Stromal cell of bone marrow (primary cell): Measurements from ENCODE around the gene GSTK1.

Experiments used
- DNase-seq: peaks from one replicate; pipeline ENCODE4 v3.0.0-alpha.2; 2012; ENCODE audit warnings: low read depth

Gene GSTK1

DNA sequence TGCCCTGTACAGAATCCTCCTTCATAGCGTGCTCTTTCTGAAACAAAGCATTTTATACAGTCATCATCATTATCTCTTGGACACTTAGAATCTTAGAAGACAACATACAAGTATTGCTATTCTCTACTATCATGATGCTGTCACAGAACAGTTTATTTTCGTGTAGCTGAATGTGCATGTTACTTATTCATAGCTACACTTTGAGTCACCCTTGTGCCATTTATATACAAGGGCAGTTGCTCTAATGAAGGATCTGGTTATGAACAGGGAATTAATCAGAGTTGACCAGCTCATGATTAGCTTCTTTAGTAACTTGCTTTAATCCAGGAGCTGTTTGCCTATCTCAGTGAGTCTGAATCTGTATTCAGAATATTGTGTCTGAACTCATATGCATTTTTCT is 36.1 kb downstream of the GSTK1 start:
- no peak for DNase-seq

DNA sequence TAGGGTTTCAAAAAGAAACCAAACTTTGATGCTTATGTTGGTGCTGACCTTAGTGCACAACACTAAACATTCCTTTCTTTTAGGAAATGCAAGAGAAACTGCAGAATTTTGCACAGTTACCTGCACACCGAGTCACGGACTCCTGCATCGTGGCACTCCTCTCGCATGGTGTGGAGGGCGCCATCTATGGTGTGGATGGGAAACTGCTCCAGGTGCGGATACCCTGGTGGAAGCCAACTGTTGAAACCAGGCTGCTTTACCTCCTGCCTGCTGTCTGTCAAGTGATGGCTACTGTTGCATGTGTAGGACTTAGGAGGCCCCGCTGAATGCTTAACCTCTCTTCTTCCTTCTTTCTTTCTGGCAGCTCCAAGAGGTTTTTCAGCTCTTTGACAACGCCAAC is 36.6 kb downstream of the GSTK1 start:
- no peak for DNase-seq

DNA sequence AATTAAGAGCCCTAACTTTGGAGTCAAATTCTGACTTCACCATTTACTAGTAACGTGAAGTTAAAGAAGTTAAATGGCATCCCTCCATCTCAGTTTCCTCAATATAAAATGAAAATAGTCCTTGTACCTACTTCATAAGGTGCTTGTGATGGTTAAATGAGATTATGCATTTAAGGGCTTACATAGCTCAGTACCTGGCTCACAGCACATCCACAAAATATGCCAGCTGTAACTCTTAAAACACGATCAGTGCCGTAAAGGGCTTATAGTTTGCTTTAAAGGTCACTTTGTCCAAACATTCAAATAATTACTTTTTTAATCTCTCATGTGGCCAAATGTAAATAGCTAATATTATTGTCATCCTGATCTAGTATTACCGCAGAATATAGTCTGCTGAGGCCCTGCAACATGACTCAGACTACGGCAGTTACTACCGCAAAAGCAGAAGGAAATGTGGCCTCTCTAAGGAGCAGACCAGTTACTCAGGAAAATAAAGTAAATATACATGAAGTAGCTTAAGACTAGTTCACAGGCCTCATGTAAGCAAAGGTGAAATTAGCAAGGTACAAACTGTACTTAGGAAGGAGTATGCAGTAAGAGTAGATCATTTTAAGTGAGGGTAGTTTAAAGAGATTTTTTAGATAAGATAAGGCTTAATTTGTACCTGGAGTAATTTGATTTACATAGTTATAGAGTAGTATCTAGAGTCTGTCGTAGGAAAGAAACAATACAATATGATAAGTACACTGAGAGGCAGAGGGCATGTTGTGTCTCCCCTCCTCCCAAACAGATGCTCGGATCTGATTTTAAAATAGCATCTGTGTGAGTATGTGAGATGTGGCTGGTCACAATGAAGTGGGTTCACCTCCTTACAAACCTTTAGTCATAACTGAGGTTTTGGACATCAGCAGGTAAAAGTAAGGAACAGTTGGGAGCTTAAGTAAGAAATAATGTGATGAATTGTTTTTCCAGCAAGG is 38.0 kb downstream of the GSTK1 start:
- no peak for DNase-seq

DNA sequence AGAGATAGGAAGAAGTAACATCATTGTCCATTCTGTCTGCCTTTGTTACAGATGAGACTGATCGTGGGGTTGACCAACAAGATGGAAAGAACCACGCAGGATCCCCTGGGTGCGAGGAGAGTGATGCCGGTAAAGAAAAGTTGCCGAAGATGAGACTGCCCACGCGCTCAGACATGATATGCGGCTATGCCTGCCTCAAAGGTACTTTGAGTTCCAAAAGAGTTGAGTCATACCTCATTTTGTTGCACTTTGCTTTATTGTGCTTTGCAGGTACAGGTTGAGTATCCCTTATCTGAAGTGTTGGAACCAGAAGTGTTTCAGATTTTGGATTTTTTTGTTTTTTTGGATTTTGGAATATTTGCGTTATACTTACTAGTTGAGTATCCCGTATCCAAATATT is 40.5 kb downstream of the GSTK1 start:
- no peak for DNase-seq

DNA sequence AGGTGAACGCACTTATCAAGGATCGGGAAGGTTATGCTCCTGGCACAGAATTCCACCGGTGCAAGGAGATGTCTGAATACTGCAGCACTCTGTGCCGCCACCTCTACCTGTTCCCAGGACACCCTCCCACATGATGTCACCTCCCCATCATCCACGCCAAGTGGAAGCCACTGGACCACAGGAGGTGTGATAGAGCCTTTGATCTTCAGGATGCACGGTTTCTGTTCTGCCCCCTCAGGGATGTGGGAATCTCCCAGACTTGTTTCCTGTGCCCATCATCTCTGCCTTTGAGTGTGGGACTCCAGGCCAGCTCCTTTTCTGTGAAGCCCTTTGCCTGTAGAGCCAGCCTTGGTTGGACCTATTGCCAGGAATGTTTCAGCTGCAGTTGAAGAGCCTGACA is 41.7 kb downstream of the GSTK1 start:
- DNase-seq = no peak

DNA sequence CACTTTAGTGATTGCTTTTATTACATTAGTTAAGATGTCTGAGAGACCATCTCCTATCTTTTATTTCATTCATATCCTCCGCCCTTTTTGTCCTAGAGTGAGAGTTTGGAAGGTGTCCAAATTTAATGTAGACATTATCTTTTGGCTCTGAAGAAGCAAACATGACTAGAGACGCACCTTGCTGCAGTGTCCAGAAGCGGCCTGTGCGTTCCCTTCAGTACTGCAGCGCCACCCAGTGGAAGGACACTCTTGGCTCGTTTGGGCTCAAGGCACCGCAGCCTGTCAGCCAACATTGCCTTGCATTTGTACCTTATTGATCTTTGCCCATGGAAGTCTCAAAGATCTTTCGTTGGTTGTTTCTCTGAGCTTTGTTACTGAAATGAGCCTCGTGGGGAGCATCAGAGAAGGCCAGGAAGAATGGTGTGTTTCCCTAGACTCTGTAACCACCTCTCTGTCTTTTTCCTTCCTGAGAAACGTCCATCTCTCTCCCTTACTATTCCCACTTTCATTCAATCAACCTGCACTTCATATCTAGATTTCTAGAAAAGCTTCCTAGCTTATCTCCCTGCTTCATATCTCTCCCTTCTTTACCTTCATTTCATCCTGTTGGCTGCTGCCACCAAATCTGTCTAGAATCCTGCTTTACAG is 42.3 kb downstream of the GSTK1 start:
- DNase-seq = no peak

DNA sequence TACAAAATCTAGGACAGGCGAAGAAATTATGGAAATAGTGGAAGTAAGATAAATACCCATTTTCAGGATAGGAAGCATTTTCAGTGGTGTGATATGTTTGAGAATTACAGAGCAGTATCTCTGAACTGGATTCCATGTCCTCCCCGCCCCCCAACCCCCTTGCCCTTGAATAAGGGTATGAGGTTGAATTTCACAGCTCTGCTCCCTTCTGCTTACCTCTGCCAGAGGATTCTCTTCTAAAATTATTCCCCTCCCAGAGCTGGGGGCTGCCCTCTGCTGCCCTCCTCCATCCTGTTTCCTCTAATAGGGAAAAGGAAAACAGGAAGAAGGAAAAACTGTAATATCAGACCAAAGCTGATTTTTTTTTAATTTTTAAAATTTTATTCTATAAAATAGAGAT is 45.4 kb downstream of the GSTK1 start:
- DNase-seq = no peak

DNA sequence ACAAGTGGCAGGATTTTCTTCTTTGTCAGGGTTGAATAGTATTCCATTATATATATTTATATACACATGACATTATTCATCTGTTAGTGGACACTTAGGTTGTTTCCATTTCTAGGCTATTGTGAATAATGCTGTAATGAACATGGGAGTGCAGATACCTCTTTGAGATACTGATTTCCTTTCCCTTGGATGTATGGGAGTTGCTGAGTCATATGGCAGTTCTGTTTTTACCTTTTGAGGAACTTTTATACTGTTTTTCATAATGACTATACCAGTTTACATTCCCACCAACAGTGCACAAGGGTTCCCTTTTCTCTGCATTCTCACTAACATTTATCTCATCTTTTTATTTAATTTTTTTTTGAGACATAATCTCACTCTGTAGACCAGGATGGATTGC is 50.9 kb downstream of the GSTK1 start:
- no peak for DNase-seq

DNA sequence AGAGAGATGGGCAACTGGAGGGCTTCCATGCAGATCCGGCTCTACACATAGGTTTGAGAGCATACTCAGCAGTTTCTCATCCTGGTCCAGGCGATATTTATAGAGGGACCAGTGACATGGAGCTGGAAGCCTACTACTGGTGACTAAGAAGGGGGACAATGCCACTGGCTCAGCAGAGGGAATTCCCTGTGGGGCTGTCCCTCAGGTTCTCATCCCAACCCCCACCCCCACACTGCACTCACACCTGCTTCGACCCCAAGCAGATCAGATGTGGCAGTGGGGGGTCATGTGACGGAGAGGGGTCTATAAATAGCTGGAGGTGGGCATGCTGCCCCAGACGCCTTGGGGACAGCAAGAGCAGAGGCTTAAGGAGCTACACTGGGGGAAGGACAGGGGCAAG is 52.5 kb downstream of the GSTK1 start, which contains the start of gene CLCN1:
TSS of gene CLCN1 (plus strand) at position 336 of the 400 bp plus-strand sequence. CDS start 102 bp downstream, outside the sequence.
- DNase-seq = no peak

DNA sequence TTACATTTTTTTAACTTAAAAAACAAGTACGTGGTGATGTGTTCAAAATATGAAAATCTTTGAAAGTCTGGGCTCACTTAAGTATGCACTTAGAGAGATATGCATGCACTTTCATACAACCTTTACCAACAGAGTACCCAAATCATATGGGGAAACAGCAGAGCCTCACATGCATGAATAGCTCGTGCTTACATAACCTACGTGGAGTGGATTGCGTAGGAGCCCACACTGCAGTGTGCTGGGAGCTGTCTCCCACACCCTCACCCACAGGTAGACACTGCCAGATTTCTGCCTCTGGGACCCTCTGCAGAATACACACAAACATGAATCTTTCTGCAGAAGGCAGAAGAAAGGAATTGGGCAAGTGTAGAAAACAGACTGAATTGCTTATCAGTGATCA is 53.3 kb downstream of the GSTK1 start:
- no peak for DNase-seq

DNA sequence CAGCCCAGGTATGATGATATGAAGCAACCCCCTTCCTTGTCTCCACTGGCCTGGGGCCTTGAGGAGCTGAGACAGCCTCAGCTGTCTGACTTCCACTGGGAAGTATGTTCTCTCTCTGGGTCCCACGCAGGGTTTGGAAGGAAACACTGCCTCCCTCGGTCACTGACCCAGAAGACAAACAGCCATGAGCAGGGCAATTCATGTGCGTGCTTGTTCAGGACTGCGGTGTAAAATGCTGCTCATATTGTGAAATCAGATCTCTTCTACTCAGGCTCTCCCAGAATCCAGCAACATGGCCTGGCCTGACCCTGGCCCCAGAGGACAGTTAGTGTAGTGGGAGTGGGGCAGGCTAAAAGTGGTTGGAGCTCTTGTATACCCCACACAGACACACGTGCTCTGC is 55.4 kb downstream of the GSTK1 start:
- peak; percentile 92 for DNase-seq
